Middle frontal gyrus (tissue), 1 donor: ENCODE results near the gene LNP1.
"Not testable (repeated sequence)": the region's sequence is repeated elsewhere in the genome, so short reads cannot be mapped to it uniquely, and the experiment has no call there.

Source experiments
- DNase-seq: peaks from one replicate; pipeline ENCODE4 v3.0.0-alpha.2; 2015; ENCODE audit warnings: low spot score; ENCODE audit errors: extremely low spot score

The LNP1 gene

GRCh38 chr3:100429187-100429716, 27.9 kb downstream of the LNP1 start:
- no peak for DNase-seq

- DNase-seq, result no peak
These were observed 35.6 kb downstream of the LNP1 start for GRCh38 chr3:100436951-100437350.

- no peak for DNase-seq
These were observed 36.6 kb downstream of the LNP1 start for GRCh38 chr3:100437721-100438622.

- DNase-seq, result no peak
These were observed 37.3 kb downstream of the LNP1 start for GRCh38 chr3:100438623-100438974.

GRCh38 chr3:100440895-100441294, 39.6 kb downstream of the LNP1 start:
- no peak for DNase-seq

- no peak for DNase-seq
These were observed 42.4 kb downstream of the LNP1 start for GRCh38 chr3:100443690-100444089.

GRCh38 chr3:100447067-100447466, 45.7 kb downstream of the LNP1 start:
- not testable (repeated sequence) for DNase-seq

- DNase-seq, result no peak
These were observed 46.7 kb downstream of the LNP1 start for GRCh38 chr3:100448079-100448478.

GRCh38 chr3:100449214-100449613, 47.9 kb downstream of the LNP1 start:
- DNase-seq, result no peak

GRCh38 chr3:100454677-100455076, 53.3 kb downstream of the LNP1 start:
- DNase-seq, result no peak

GRCh38 chr3:100455841-100456550, 54.7 kb downstream of the LNP1 start:
- no peak for DNase-seq

GRCh38 chr3:100456745-100457144, 55.4 kb downstream of the LNP1 start:
- DNase-seq, result no peak

- no peak for DNase-seq
These were observed 56.5 kb downstream of the LNP1 start for GRCh38 chr3:100457811-100458210.

- no peak for DNase-seq
These were observed 57.5 kb downstream of the LNP1 start for GRCh38 chr3:100458814-100459213.

GRCh38 chr3:100463002-100463401, 61.7 kb downstream of the LNP1 start:
- DNase-seq, result peak; percentile 44

GRCh38 chr3:100463646-100464155, 62.4 kb downstream of the LNP1 start:
- no peak for DNase-seq

GRCh38 chr3:100465892-100466777, 64.8 kb downstream of the LNP1 start:
- DNase-seq, result no peak

- no peak for DNase-seq
These were observed 65.8 kb downstream of the LNP1 start for GRCh38 chr3:100467133-100467532.

GRCh38 chr3:100468676-100469075, 67.3 kb downstream of the LNP1 start:
- no peak for DNase-seq

- DNase-seq, result no peak
These were observed 69.6 kb downstream of the LNP1 start for GRCh38 chr3:100470951-100471350.

GRCh38 chr3:100471444-100471843, 70.1 kb downstream of the LNP1 start:
- no peak for DNase-seq
